Measurements from ENCODE around the gene TMEM158.

DNA sequence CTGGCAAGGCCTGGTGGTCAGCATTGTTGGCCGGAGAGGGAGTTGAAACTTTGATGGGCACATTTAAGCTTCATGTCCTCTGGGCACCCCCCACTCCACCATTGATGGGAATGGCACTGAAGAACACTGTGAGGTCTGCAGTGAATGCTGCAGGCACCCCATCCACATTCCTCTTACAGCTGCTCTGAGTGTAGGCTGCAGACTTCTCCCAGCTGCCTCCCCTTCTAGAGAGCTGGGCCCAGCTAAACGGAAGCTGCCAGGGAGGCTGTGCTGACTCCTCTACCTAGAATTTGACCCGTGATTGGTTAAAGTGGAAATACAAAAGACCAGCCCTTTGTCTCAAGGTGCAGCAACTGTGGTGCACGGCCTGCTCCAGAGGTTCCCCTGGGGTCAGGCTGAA is 10.6 kb downstream of the TMEM158 start:
- TF ChIP-seq CTCF (IDR thresholded peaks at IDR 0.05): no peak
- no peak for TF ChIP-seq POLR2A (IDR thresholded peaks at IDR 0.05)
- no peak for TF ChIP-seq EP300 (IDR thresholded peaks at IDR 0.05)
